ENCODE results near the gene SZT2.

SZT2 gene

GRCh38 chr1:43383449-43383848 lies 6.2 kb upstream of the SZT2 start:
- no peak for TF ChIP-seq CTCF (IDR thresholded peaks at IDR 0.05; ENCODE audit: borderline replicate concordance, insufficient read depth, low read depth, low read length)
- no peak overlapping the region for H3K4me3 ChIP-seq (ENCODE audit: low read depth, low read length)

DNA sequence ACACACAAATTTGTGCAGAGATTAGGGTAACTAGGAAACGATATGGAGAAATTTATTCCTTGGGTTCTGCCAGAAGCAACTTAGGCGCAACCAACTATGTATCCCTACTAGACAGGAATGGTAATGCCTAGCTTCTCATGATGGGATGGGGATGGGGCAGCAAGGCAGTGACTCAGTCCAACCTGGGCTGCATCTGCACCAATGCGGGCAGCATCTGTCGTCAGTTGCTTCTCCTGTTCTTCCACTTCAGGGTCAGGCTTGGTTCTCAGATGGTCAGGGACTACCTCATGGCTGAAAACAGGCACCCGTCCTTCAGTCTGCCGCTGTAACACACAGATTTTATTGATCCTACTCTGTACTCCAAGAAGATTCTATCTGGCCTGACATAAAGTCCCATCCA lies 3.0 kb upstream of the SZT2 start:
- no peak for TF ChIP-seq CTCF (IDR thresholded peaks at IDR 0.05; ENCODE audit: borderline replicate concordance, insufficient read depth, low read depth, low read length)
- no peak overlapping the region for H3K4me3 ChIP-seq (ENCODE audit: low read depth, low read length)

- no peak for TF ChIP-seq CTCF (IDR thresholded peaks at IDR 0.05; ENCODE audit: borderline replicate concordance, insufficient read depth, low read depth, low read length)
These were observed 1.6 kb upstream of the SZT2 start for GRCh38 chr1:43387976-43388599.

DNA sequence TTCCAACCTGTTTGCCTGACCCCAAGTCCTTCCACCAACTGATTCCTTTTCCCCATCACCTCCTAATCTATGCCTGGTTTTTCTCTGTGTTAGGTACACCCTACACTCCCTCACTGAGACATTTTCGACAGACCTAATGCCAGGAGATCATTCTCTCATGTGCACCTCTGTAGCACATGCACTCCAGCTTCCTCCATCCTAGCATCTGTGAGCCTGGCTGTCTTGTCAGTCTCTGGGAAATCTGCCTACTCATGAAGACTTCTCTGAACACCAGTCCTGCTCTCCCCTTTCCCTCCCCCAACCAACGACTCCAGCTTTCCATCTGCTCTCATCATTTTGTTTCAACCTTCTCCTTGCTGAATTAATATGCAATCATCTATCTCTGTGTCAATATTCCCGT lies 1.1 kb upstream of the SZT2 start:
- H3K4me3 ChIP-seq (ENCODE audit: low read depth, low read length) = peak overlapping the region; percentile 60
- TF ChIP-seq CTCF (IDR thresholded peaks at IDR 0.05; ENCODE audit: borderline replicate concordance, insufficient read depth, low read depth, low read length) = no peak

More at GRCh38 chr1:43387976-43388599, 1.6 kb upstream of the SZT2 start:
- no peak overlapping the region for H3K4me3 ChIP-seq (ENCODE audit: low read depth, low read length)

GRCh38 chr1:43392702-43393101 lies 3.0 kb downstream of the SZT2 start:
- no peak overlapping the region for H3K4me3 ChIP-seq (ENCODE audit: low read depth, low read length)
- TF ChIP-seq CTCF (IDR thresholded peaks at IDR 0.05; ENCODE audit: borderline replicate concordance, insufficient read depth, low read depth, low read length) = no peak

DNA sequence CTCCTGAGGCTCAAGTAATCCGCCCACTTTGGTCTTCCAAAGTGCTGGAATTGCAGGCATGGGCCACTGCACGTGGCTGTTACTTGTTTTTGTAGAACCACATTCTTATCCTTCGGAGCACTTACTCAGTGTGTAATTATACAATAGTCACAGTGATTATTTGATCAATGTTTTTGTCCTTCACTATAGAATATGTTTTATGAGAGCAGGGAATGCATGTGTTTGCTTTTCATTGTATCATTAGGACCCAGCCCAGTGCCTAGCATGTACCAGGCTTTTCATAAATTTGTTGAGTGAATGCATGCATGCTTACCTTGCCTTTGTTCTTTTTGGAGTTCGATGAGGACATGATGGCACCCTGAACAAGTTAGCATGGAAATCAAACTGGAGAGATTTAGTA lies 5.8 kb downstream of the SZT2 start:
- no peak overlapping the region for H3K4me3 ChIP-seq (ENCODE audit: low read depth, low read length)

More for the DNA sequence above, 5.8 kb downstream of the SZT2 start:
- no peak for TF ChIP-seq CTCF (IDR thresholded peaks at IDR 0.05; ENCODE audit: borderline replicate concordance, insufficient read depth, low read depth, low read length)

Data from GM12875 (cell line).